Limb (tissue), 2 donors: ENCODE results near the gene CKS2.

Experiments
- DNase-seq, 2 donors: peaks; one replicate each; pipeline ENCODE4 v3.0.0-alpha.2; 2016; ENCODE audit errors: extremely low spot score in 2 of 2

CKS2 gene

GRCh38 chr9:89364666-89365531 is 53.9 kb downstream of the CKS2 start:
- DNase-seq = no peak

GRCh38 chr9:89365532-89365912 is 54.5 kb downstream of the CKS2 start:
- DNase-seq = no peak
